Esophagus squamous epithelium (tissue), 4 donors: ENCODE measurements around the gene HDAC11.

ENCODE experiments used
- POLR2A ChIP-seq, 4 donors: fragments of 450-650 bp; IDR thresholded peaks; one replicate each; pipeline ENCODE4 v1.6.1; 2017; ENCODE audit warnings: antibody characterized with exemption in 4 of 4, mild to moderate bottlenecking in 4 of 4, moderate library complexity in 3 of 4
- TF ChIP-seq, protein P1 (sequence below), 6 experiments: fragments of 450-650 bp in 4 of 6; fragments of 200-600 bp in 2 of 6; sonication (generic) in 2 of 6; IDR thresholded peaks; one replicate each; pipeline ENCODE4 v1.5.1; 2016 to 2019; ENCODE audit warnings: antibody characterized with exemption in 6 of 6, mild to moderate bottlenecking in 4 of 6, moderate library complexity in 4 of 6

DNA sequence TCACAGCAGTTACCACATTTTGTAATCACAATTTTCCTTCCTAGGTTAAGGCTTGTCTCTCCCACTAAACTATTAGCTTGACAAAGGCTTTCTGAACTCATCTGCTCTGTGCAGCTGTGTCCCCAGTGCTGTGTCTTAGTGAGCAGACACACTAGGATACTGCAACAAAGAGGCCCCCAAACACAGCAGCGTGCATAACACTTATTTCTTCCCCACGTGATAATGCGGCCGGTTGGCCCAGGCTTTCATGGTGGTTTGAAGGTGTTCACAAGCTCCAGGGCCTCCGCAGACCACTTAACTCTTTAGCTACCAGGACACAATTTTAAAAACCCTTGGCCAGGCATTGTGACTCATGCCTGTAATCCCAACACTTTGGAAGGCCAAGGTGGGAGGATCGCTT lies 2.2 kb upstream of the HDAC11 start:
- TF ChIP-seq, protein P1, sequence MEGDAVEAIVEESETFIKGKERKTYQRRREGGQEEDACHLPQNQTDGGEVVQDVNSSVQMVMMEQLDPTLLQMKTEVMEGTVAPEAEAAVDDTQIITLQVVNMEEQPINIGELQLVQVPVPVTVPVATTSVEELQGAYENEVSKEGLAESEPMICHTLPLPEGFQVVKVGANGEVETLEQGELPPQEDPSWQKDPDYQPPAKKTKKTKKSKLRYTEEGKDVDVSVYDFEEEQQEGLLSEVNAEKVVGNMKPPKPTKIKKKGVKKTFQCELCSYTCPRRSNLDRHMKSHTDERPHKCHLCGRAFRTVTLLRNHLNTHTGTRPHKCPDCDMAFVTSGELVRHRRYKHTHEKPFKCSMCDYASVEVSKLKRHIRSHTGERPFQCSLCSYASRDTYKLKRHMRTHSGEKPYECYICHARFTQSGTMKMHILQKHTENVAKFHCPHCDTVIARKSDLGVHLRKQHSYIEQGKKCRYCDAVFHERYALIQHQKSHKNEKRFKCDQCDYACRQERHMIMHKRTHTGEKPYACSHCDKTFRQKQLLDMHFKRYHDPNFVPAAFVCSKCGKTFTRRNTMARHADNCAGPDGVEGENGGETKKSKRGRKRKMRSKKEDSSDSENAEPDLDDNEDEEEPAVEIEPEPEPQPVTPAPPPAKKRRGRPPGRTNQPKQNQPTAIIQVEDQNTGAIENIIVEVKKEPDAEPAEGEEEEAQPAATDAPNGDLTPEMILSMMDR (IDR thresholded peaks at IDR 0.05): no peak
- no peak for TF ChIP-seq POLR2A (IDR thresholded peaks at IDR 0.05)
